Neural cell (in vitro differentiated cells): ENCODE results near the gene CLEC10A. TPM values are rescaled to one million over a fixed set of nuclear protein-coding genes. Genes with fewer than 3 reads are reported as not detected.

Experiments
- H2AFZ ChIP-seq: fragments of 200-600, 300-800 bp; sonication (generic), shearing (Covaris generic); 2 replicates; pipeline ENCODE4 v1.6.0; 2014; ENCODE audit warnings: low read depth, mild to moderate bottlenecking, antibody characterized with exemption, low read length, moderate library complexity
- H3F3A ChIP-seq: fragments of 200-600 bp; shearing (Covaris generic); 2 replicates; pipeline ENCODE4 v1.6.1; 2016; ENCODE audit warnings: mild to moderate bottlenecking, moderate library complexity, mixed read lengths, antibody characterized with exemption, low read length; ENCODE audit not compliant: insufficient read depth, poor library complexity, severe bottlenecking
- H3K27ac ChIP-seq: fragments of 200-600, 300-800 bp; sonication (generic), shearing (Covaris generic); 2 replicates; pipeline ENCODE4 v1.5.1; 2014; ENCODE audit warnings: mild to moderate bottlenecking, low read length, moderate library complexity
- H3K27me3 ChIP-seq: fragments of 300-800, 200-600 bp; sonication (generic), shearing (Covaris generic); 2 replicates; pipeline ENCODE4 v1.6.0; 2014; ENCODE audit warnings: mild to moderate bottlenecking, low read depth, low read length, moderate library complexity; ENCODE audit not compliant: insufficient read depth
- H3K36me3 ChIP-seq: fragments of 300-800, 200-600 bp; sonication (generic), shearing (Covaris generic); 2 replicates; pipeline ENCODE4 v1.5.1; 2014; ENCODE audit warnings: mild to moderate bottlenecking, antibody characterized with exemption, low read length, moderate library complexity; ENCODE audit not compliant: insufficient read depth
- H3K4me2 ChIP-seq: fragments of 300-800, 200-600 bp; sonication (generic), shearing (Covaris generic); 2 replicates; pipeline ENCODE4 v1.6.0; 2014; ENCODE audit warnings: mild to moderate bottlenecking, low read length
- H3K4me3 ChIP-seq: fragments of 300-800, 200-600 bp; sonication (generic), shearing (Covaris generic); 2 replicates; pipeline ENCODE4 v1.5.1; 2014; ENCODE audit warnings: mild to moderate bottlenecking, low read length, moderate library complexity
- H3K79me2 ChIP-seq: fragments of 200-600 bp; shearing (Covaris generic); replicated peaks from 2 replicates; pipeline ENCODE4 v1.6.0; 2014; ENCODE audit warnings: mild to moderate bottlenecking, low read length, moderate library complexity; ENCODE audit not compliant: insufficient read depth
- H3K9ac ChIP-seq: fragments of 300-800, 200-600 bp; sonication (generic), shearing (Covaris generic); 2 replicates; pipeline ENCODE4 v1.6.1; 2016; ENCODE audit warnings: mild to moderate bottlenecking, low read length, mixed read lengths
- H3K9me2 ChIP-seq: fragments of 200-600 bp; shearing (Covaris generic); 2 replicates; pipeline ENCODE4 v1.6.1; 2016; ENCODE audit warnings: mild to moderate bottlenecking, low read length, mixed read lengths; ENCODE audit not compliant: insufficient read depth
- H3K9me3 ChIP-seq: fragments of 200-600, 300-800 bp; sonication (generic), shearing (Covaris generic); 2 replicates; pipeline ENCODE4 v1.6.1; 2016; ENCODE audit warnings: mild to moderate bottlenecking, mixed run types, low read length, moderate library complexity, mixed read lengths
- H4K20me1 ChIP-seq: fragments of 200-600 bp; shearing (Covaris generic); 2 replicates; pipeline ENCODE4 v1.6.1; 2016; ENCODE audit warnings: mild to moderate bottlenecking, mixed run types; ENCODE audit not compliant: insufficient read depth
- CTCF ChIP-seq: fragments of 450-650 bp; IDR thresholded peaks from 2 replicates; pipeline ENCODE4 v1.5.1; 2014; ENCODE audit warnings: antibody characterized with exemption, mild to moderate bottlenecking, moderate library complexity; ENCODE audit not compliant: poor library complexity, severe bottlenecking
- EP300 ChIP-seq: fragments of 450-650 bp; conservative IDR thresholded peaks from 2 replicates; pipeline ENCODE4 v1.6.1; 2014; ENCODE audit warnings: antibody characterized with exemption, mild to moderate bottlenecking, moderate library complexity; ENCODE audit not compliant: poor library complexity, severe bottlenecking
- EZH2 ChIP-seq: fragments of 200-600, 300-800 bp; shearing (Covaris generic), sonication (generic); IDR thresholded peaks from 2 replicates; pipeline ENCODE4 v1.6.1; 2014; ENCODE audit warnings: antibody characterized with exemption, low read length, borderline replicate concordance, mild to moderate bottlenecking; ENCODE audit not compliant: insufficient read depth, poor library complexity, severe bottlenecking
- MXI1 ChIP-seq: fragments of 450-650 bp; conservative IDR thresholded peaks from 2 replicates; pipeline ENCODE4 v1.6.1; 2014; ENCODE audit warnings: antibody characterized with exemption, mild to moderate bottlenecking; ENCODE audit not compliant: poor library complexity, severe bottlenecking
- POLR2AphosphoS5 ChIP-seq: IDR thresholded peaks from 2 replicates; pipeline ENCODE4 v1.6.1; 2012
- RAD21 ChIP-seq: fragments of 450-650 bp; conservative IDR thresholded peaks from 2 replicates; pipeline ENCODE4 v1.6.1; 2014; ENCODE audit warnings: antibody characterized with exemption, mild to moderate bottlenecking, moderate library complexity
- REST ChIP-seq: IDR thresholded peaks from 2 replicates; pipeline ENCODE4 v1.6.1; 2012; ENCODE audit warnings: borderline replicate concordance
- SMC3 ChIP-seq: fragments of 450-650 bp; conservative IDR thresholded peaks from 2 replicates; pipeline ENCODE4 v1.6.1; 2014; ENCODE audit warnings: antibody characterized with exemption, mild to moderate bottlenecking, moderate library complexity; ENCODE audit not compliant: poor library complexity
- TAF1 ChIP-seq: IDR thresholded peaks from 2 replicates; pipeline ENCODE4 v1.6.1; 2012; ENCODE audit warnings: low read depth
- polyA plus RNA-seq: library from polyadenylated mRNA; depleted of rRNA; stranded (reverse); fragments of >200 nt; gene quantifications from 2 replicates; pipeline ENCODE4 v1.2.3, GENCODE V29; 2014

The CLEC10A gene
- polyA plus RNA-seq, 1 donor from 2014 or later, result not detected

GRCh38 chr17:7067198-7067597 lies 12.9 kb downstream of the CLEC10A start:
- Histone ChIP-seq H3K4me2 (no peak overlapping the region), H3K4me3 (no peak overlapping the region), H4K20me1 (no peaks in the 10 kb centered on the region), H3K9me2 (no peaks in the 10 kb centered on the region), H3K27ac (no peak overlapping the region), H3K36me3 (no peaks in the 10 kb centered on the region), H3K27me3 (no peaks in the 10 kb centered on the region), H3K9ac (no peak overlapping the region), H2AFZ (no peak overlapping the region), H3K79me2 (no peaks in the 10 kb centered on the region), H3F3A (no peaks in the 10 kb centered on the region), H3K9me3 (no peaks in the 10 kb centered on the region)
- TF ChIP-seq RAD21 (no peak), REST (no peak), SMC3 (no peak), POLR2AphosphoS5 (no peak), TAF1 (no peak), MXI1 (no peak), EZH2 (no peak), CTCF (no peak), EP300 (no peak)

GRCh38 chr17:7064261-7064660 lies 15.8 kb downstream of the CLEC10A start:
- no peak overlapping the region for H3K27ac ChIP-seq
- no peaks in the 10 kb centered on the region for H3K9me3 ChIP-seq
- H3K4me3 ChIP-seq, result no peak overlapping the region
- H3K36me3 ChIP-seq, result no peaks in the 10 kb centered on the region
- H3K9me2 ChIP-seq, result no peaks in the 10 kb centered on the region
- H3K9ac ChIP-seq, result no peak overlapping the region
- no peak overlapping the region for H3K4me2 ChIP-seq
- H4K20me1 ChIP-seq, result no peaks in the 10 kb centered on the region
- H2AFZ ChIP-seq, result no peak overlapping the region
- no peak for TF ChIP-seq TAF1
- no peak for TF ChIP-seq RAD21
- no peak for TF ChIP-seq POLR2AphosphoS5
- no peak for TF ChIP-seq SMC3
- TF ChIP-seq EZH2, result no peak
- TF ChIP-seq REST, result no peak
- TF ChIP-seq CTCF, result no peak
- no peak for TF ChIP-seq EP300
- TF ChIP-seq MXI1, result no peak
- no peaks in the 10 kb centered on the region for H3F3A ChIP-seq
- H3K27me3 ChIP-seq, result no peaks in the 10 kb centered on the region
- H3K79me2 ChIP-seq, result no peaks in the 10 kb centered on the region
